Forelimb muscle (tissue), 1 donor: ENCODE results near the gene KISS1R. TPM values are rescaled to one million over a fixed set of nuclear protein-coding genes. Genes with fewer than 3 reads are reported as not detected.
"Not testable (repeated sequence)": the region's sequence is repeated elsewhere in the genome, so short reads cannot be mapped to it uniquely, and the experiment has no call there.

Source experiments
- DNase-seq: peaks from one replicate; pipeline ENCODE4 v3.0.0-alpha.2; 2013; ENCODE audit warnings: low read depth
- polyA plus RNA-seq: library from polyadenylated mRNA; unstranded; fragments of 120-200 nt; gene quantifications from one replicate; pipeline ENCODE4 v1.2.1, GENCODE V29; 2013; ENCODE audit not compliant: insufficient read length

The KISS1R gene
- polyA plus RNA-seq, 1 donor: not detected

DNA sequence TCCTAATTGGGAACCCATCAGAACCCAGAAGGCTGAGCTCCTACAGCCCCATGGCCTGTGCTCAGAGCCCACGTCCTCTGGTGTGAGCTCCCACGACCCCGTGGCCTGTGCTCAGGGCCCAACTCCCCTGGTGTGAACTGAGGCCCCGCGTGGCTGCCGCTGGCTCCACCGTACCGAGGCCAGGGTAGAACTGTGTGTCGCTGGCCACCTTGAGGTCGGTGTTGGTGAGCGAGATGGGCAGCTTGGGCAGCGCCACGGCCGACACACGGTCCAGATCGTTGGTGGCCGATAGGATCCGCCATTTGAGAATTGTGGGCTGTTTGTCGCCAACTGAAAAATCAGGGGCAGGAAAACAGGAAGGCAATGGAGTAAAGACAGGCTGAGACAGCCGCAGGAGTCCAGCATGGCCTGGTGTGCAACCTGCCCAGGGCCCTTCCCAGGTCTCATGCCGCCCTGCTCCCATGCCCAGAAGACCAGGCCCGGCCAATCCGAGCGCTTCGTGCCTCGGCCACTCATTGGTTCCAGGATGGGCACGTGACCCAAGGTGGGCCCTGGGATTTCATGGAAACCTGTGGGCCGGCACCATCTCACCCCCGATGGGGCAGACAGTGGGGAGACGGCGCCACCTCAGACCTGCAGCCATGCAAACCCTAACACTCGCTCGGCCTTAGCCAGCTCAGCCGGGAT lies 35.6 kb upstream of the KISS1R start:
- DNase-seq: no peak

DNA sequence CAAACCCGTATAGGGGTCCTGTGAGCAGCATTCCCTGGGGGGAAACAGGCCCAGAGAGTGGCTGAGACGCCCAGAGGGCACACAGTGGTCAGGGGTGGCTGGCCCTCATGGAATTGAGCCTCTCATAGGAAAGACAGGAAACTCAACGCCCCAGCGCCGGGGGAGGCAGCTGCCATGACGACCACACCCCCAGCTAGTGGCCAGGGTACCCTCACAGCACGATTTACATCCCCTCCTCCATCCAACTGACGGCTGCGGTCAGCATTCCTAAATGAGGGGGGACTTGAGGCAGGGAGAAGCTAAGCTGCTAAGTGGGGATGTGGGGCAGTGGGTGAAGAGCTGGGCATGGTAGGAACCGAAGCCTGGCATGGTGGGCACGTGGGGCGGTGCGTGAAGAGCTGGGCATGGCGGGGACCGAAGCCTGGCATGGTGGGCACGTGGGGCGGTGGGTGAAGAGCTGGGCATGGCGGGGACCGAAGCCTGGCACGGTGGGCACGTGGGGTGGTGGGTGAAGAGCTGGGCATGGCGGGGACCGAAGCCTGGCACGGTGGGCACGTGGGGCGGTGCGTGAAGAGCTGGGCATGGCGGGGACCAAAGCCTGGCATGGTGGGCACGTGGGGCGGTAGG lies 34.1 kb upstream of the KISS1R start:
- DNase-seq: no peak

DNA sequence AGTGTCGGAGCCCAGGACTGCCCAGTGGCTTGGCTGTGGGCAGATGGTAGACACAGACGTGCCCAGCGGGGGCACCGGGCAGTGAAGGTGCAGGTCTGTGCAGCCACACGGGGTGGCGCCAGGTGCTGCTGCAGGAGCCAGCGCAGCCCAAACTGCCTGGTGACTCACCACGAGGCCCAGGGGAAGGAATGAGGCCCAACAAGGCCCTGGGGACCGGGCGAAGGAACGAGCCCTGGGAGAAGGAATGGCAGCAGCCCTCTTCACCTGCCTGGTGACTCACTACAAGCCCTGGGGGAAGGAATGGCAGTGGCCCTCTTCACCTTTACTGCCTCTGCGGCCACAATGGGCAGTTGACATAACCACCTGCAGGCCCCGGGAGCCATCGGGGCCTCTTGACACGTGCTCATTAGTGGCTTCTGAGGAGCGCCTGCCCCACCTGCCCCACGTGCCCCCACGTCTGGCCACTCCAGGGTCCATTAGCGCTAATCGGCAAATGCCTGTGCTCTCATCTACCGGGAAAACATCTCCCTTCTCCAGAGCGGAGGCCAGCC lies 33.4 kb upstream of the KISS1R start:
- DNase-seq: no peak

DNA sequence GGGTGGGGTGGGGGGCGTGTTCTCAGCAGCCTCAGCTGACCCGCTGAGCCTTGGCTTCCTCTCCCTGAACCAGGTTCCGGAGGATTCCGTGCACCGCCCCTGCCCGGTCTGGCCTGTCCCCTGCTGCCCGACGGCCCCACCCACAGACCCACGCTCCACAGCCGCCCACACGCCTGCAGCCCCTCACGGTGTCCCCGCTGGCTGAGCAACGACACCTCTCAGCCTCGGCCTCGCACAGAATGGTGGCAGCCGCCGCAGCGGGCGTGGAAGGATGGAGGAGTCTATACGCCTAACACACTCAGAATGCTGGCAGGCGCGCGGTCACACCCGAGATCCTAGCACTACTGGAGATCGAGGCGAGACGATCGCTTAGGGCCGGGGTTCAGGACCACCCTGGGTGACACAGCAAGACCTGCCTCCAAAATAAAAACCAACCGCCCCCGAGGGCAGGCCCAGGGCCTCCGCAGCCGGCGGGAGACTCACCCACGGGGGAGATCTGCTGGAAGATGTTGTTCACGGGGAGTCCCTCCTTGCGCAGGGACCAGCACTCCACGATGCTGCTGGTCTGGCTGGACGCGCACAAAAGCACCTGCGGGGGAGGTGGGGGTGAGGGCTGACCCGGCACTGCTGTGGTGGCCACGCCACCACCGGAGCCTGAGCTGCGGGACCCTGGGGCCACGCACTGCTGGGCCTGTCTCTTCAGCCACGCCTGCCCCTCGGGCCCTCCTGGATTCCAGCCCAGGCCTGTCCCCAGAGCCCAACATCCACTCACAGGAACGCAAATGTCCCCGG lies 32.5 kb upstream of the KISS1R start:
- no peak for DNase-seq

DNA sequence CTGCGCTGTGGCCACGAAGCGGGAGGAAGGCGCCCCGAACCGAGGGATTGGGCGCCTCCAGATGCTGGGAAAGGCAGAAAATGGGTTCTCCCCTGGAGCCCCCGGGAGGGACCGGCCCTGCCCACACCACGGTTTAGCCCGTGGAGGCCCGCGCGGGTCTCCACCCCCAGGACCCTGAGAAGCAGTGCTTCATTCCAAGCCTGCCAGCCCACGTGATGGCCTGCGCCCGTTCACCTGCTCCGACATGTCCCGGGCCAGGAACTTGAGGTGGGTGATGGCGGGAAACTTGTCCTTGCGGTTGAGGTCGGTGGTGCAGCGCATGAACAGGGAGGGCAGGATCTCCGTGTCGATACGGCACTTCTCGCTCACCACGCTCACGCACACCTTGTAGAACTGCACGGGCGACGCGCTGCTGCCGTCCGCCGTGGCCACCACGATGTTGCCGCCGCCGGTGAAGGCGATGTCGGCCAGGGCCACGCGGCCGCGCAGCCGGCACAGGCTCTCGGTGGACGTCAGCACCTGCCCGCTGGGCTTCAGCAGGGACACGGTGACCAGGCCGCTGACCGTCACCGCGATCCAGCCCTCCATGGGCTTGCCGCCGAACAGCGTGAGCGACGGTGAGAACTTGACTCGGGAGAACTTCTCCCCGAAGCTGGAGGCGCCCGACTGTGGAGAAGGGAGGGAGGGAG lies 31.5 kb upstream of the KISS1R start:
- DNase-seq: no peak

DNA sequence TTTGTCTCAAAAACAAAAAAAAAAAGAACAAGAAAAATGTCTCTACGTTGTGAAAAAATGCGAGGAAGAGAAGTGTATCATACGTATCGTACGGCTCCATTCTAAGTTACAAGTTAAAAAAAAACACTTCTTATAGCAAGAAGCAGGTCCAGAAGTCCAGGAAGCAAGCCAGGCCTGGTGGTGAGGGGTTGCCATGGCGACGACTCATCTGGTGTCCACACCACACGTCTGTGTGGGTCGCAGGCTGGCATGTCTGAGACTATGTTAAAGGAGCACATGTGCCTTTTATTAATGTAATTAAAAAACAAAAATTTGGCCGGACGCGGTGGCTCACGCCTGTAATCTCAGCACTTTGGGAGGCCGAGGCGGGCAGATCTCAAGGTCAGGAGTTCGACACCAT lies 30.1 kb upstream of the KISS1R start:
- no peak for DNase-seq

DNA sequence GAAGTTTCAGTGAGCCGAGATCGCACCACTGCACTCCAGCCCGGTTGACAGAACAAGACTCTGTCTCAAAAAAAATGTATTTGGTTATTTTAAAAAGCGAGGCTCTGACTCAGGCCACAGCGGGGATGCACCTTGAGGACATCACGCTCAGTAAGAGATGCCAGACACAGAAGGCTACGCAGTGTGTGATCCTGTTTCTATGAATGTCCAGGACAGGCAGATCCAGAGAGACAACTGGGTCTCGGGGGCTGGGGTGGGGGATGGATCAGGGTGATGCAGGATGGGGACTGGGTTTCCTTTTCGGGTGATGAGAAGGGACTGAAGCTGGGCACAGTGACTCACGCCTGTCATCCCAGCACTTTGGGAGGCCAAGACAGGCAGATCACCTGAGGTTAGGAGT lies 29.5 kb upstream of the KISS1R start:
- no peak for DNase-seq

DNA sequence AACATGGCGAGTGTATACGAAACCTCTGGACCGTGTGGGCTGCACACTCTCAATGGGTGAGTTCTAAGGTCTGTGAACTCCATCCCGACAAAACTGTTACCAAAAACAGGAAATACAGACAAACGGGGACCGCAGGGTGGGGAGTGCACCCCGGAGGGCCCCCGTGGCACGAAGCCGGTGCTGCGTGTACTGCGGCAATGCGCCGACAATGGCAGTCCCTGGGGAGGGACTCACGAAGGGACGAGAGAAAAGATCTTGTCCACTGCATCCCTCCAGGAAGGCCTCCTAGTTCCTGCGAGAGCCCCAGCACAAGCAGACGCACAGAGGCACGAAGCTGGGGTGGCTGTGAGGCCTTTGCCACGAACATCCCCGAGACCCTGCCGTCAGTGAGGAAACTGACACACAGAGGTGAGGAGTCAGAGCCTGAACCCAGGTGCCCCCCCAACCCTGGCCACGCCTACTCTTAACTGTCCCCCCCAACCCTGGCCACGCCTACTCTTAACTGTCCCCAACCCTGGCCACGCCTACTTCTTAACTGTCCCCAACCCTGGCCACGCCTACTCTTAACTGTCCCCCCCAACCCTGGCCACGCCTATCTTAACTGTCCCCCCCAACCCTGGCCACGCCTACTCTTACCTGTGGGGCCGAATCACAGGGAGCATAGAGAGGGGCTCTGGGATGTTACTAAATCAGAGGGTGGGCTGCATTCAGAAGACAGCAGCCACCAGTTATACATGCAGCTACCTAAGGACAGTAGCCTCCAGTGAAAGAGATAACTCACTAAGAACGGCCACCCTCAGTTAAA lies 28.4 kb upstream of the KISS1R start:
- DNase-seq: no peak

DNA sequence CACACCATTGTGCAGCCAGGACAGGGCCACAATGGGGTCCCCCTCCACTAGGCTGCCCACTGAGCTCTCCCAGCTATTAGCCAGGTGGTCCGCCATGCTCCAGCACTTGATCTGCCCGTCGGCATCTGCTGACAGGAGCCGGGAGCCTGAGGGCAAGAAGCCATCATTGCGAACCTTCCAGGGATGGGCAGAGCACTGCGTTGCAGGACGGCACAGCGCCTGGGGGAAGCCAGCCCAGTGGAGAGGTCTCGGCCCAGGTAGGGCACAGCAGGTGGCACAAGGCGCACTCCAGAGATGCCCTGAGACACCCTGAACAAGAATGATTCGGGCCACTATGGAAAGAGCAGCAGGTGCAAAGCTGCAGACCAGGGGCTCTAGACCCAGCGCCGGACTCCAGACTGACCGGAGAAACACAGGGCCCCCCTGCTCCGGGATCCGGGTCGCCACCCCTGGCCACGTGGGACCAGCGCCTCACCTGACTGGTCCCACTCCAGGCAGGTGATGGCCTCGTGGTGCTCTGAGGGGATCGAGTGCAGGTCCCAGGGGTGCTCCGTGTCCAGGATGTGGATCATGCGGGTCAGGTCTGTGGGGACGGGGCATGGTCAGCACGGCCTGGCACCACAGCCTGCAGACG lies 27.4 kb upstream of the KISS1R start:
- no peak for DNase-seq

DNA sequence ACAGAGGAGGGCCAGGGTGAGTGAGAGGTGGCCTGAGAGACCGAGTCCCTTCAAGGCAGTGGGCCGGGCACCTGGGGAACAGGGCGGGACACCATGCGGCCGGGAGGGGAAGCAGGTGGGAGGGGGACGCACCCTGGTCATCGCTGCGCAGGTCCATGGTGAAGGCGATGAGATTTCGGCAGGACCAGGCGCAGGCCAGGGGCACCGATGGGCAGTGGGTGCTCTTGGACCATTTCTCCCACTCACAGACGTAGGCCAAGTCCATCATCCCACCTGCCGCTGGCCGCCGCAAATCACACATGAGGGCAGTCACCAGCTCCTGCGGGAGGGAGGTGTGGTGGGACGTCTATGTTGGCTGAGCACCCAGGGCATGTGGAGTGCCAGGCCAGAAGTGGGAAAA lies 26.3 kb upstream of the KISS1R start:
- no peak for DNase-seq

DNA sequence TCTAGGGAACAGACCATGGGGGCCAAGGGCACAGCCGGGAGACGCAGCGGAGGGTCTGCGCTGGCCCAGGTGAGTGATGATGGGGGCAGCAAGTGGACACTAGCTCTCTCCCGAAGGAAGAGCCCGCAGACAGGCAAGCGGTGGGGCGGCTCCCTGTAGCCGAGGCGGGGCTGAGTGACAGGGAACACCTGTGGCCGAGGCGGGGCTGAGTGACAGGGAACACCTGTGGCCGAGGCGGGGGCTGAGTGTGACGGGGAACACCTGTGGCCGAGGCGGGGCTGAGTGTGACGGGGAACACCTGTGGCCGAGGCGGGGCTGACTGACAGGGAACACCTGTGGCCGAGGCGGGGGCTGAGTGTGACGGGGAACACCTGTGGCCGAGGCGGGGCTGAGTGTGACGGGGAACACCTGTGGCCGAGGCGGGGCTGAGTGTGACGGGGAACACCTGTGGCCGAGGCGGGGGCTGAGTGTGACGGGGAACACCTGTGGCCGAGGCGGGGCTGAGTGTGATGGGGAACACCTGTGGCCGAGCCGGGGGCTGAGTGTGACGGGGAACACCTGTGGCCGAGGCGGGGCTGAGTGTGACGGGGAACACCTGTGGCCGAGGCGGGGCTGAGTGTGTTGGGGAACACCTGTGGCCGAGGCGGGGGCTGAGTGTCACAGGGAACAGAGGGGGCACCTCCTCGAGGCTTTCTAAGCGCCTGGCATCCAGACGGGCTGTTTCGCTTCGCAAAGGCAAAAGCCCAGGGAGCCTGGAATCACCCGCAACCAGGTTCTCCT lies 25.5 kb upstream of the KISS1R start:
- DNase-seq: not testable (repeated sequence)

DNA sequence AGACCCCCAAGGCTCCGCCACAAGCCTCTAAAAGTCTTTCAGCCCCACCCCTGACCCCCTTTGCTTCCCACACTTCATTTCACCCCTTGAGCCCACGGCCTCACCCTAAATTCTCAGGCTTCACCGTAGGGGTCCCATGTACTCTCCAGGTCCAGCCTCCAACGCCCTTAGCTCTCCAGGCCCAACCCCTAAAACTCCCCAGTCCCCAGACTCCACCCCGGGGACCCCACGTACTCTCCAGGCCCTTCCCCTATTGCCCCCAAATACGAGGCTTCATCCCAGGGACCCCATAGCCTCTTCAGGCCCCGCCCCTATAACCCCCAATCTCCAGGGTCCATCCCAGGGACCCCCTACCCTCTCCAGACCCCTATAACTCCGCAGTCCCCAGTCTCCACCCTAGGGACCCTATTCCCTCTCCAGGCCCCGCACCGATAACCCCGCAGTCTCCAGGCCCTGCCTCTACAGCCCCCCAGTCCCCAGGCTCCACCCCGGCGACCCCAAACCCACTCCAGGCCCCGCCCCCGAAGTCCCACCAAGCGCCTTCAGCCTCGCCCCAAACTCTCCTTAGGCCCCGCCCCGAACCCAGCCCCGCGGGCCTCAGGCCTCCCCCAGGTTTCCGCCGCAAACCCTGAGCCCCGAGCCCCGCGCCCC lies 24.8 kb upstream of the KISS1R start:
- no peak for DNase-seq

DNA sequence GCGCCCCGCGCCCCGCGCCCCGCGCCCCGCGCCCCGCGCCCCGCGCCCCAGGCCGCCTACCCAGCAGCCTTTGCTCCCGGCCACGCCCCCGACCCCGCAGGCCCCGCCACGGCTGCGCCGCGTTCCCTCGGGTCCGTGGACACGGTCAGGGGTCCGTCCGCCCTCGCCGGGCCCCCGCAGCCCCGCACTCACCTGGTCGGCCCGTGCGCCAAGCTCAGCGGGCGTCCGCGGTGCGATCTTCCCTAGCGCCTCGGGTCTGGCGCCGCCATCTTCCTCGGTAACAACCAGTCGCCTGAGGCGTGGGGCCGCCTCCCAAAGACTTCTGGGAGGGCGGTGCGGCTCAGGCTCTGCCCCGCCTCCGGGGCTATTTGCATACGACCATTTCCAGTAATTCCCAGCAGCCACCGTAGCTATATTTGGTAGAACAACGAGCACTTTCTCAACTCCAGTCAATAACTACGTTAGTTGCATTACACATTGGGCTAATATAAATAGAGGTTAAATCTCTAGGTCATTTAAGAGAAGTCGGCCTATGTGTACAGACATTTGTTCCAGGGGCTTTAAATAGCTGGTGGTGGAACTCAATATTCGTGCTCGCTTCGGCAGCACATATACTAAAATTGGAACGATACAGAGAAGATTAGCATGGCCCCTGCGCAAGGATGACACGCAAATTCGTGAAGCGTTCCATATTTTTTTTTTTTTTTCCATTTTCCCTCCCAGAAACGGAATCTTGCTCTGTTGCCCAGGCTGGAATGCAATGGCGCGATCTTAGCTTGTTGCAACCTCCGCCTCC lies 24.0 kb upstream of the KISS1R start, which contains the start of the genes MED16 and RNU6-9:
TSS of gene MED16 (minus strand) at position 294 of the 796 bp plus-strand sequence. CDS start 2,056 bp downstream, outside the sequence.
TSS of gene RNU6-9 (plus strand) at position 591 of the 796 bp plus-strand sequence.
- peak; percentile 89 for DNase-seq

DNA sequence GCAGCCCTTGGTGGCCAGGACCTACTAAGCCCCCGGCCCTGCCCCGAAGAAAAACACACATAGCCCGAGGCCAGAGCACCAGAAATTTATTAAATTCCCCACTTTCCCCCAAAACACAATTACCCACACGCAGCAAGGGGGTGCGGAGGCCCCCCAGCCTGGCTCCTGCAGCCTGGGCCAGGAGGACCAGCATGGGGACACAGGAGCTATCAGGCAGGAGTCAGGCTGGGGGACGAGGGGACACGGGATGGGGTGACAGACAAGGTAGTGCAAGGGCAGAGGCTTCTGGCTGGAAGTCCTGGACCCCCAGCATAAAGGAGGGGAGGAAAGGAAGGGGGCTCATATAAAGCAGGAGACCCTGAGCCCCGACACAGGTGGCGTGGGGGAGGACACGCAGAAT lies 20.7 kb upstream of the KISS1R start:
- DNase-seq: no peak

DNA sequence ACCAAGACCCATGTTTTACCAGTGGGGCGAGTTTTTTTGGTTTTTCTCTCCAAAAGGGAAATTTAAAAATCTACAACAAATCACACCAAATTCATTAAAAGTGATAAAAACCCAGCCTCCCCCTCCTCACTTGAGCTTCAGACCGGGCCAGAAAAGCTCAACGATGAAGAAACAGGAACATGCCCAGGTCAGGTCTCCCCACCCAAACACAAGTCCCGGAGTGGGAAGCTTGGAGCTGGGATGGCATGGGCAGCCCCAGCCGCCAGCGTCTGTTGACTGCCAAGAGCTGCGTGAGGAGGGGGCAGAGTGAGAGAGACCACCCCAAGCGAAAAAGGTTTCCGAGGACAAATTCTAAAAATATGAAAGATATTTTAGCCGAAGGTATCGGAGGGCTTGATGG lies 20.1 kb upstream of the KISS1R start:
- no peak for DNase-seq

DNA sequence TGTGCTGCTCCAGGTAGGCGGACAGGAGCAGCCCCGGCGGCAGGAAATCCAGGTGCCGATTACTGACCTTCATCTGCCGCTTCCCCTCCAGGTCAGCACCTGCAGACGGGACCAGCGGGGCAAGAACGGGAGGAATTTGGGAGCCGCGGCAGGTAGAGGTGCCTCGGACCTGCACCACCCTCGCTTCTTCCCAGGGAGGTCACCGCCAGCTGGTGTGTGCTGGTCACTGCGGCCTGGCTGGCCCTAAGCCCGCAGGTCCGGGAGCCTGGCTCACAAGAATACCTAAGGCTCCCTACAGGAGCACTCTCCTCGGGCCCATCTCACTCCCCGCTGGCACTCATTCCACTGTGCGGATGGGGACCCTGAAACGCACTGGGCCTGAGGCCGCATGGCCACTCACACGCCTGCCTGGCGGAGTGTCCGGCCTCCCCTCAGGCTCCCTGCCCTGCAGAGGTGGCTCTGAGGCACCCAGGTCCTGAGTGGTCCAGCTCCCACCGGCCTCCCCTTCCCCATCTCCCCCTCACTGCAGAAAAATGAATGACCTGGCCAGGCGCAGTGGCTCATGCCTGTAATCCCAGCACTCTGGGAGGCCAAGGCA lies 19.6 kb upstream of the KISS1R start:
- no peak for DNase-seq

DNA sequence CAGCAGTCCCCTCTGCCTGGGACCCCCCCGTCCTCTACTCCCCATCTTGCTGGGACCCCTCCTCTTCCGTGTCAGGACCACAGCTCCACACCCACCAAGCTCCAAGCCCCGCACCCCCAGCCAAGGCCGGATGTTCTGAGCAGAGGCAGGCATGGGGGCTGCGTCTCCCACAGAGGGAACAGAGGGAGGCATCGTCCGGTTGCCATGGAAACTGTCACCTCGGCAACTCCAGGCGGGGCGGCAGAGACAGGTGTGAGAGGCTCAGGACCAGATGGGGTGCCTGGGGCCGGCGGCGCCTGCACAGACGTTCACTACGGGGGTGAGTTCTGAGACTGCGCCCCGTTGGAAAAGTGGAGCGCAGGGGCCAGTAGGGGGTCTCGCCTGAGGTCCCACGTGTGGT lies 18.5 kb upstream of the KISS1R start:
- DNase-seq: no peak
